Neuron (in vitro differentiated cells): ENCODE measurements around the gene ZNF541.

ENCODE experiments used
- H2AFZ ChIP-seq: one replicate; pipeline ENCODE4 v1.6.1; 2013; ENCODE audit warnings: low read depth, mild to moderate bottlenecking, inconsistent platforms, low read length, moderate library complexity
- H3K27me3 ChIP-seq: one replicate; pipeline ENCODE4 v1.6.1; 2013; ENCODE audit warnings: low read length; ENCODE audit not compliant: insufficient read depth
- H3K36me3 ChIP-seq: one replicate; pipeline ENCODE4 v1.6.1; 2013; ENCODE audit warnings: low read length; ENCODE audit not compliant: insufficient read depth
- H3K4me1 ChIP-seq: one replicate; pipeline ENCODE4 v1.6.1; 2013; ENCODE audit warnings: low read length; ENCODE audit not compliant: insufficient read depth
- H3K4me3 ChIP-seq: 2 replicates; pipeline ENCODE4 v1.5.1; 2013; ENCODE audit warnings: mild to moderate bottlenecking, low read length, moderate library complexity
- H3K9me3 ChIP-seq: one replicate; pipeline ENCODE4 v1.6.1; 2013; ENCODE audit warnings: low read length

Gene ZNF541

GRCh38 chr19:47545061-47545948 lies 27.6 kb downstream of the ZNF541 start:
- no peak overlapping the region for H2AFZ ChIP-seq
- H3K4me1 ChIP-seq, result no peaks in the 10 kb centered on the region
- H3K4me3 ChIP-seq, result no peak overlapping the region
- peaks cover 2% of the 10 kb centered on the region for H3K9me3 ChIP-seq
- no peaks in the 10 kb centered on the region for H3K36me3 ChIP-seq
- H3K27me3 ChIP-seq, result peaks cover 6% of the 10 kb centered on the region

- H3K4me1 ChIP-seq, result no peaks in the 10 kb centered on the region
- H2AFZ ChIP-seq, result no peak overlapping the region
- peaks cover 13% of the 10 kb centered on the region for H3K27me3 ChIP-seq
- H3K4me3 ChIP-seq, result no peak overlapping the region
- no peaks in the 10 kb centered on the region for H3K36me3 ChIP-seq
- peaks cover 2% of the 10 kb centered on the region for H3K9me3 ChIP-seq
Measured at GRCh38 chr19:47544476-47544875, 28.5 kb downstream of the ZNF541 start.

DNA sequence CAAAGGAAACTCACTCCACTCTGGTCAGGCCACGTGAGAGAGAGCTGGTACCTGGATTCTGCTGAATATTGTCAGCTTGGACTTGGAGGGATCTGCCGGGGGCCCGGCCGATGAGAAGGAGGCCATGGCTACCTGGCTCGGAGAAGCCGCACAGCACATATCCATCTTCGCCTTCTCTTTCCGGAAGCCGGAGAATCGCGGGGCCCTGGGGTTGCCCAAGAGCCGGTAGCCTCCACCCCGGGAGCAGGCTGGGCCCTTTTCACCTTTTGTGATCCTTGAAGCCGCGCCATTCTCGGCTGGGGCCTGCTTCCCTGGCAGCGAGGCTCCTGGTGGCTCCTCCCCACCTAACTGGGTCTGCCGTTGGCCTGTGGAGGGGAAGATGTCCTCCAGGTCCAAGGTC lies 28.9 kb downstream of the ZNF541 start:
- no peaks in the 10 kb centered on the region for H3K36me3 ChIP-seq
- H3K4me1 ChIP-seq, result no peaks in the 10 kb centered on the region
- peaks cover 2% of the 10 kb centered on the region for H3K9me3 ChIP-seq
- H2AFZ ChIP-seq, result no peak overlapping the region
- peaks cover 10% of the 10 kb centered on the region for H3K27me3 ChIP-seq
- H3K4me3 ChIP-seq, result no peak overlapping the region

GRCh38 chr19:47542030-47542475 lies 30.9 kb downstream of the ZNF541 start:
- Histone ChIP-seq H3K4me1 (no peaks in the 10 kb centered on the region), H3K9me3 (peaks cover 2% of the 10 kb centered on the region), H2AFZ (no peak overlapping the region), H3K36me3 (no peaks in the 10 kb centered on the region), H3K27me3 (peaks cover 18% of the 10 kb centered on the region), H3K4me3 (no peak overlapping the region)

- Histone ChIP-seq H2AFZ (no peak overlapping the region), H3K9me3 (peaks cover 2% of the 10 kb centered on the region), H3K27me3 (peaks cover 18% of the 10 kb centered on the region), H3K36me3 (no peaks in the 10 kb centered on the region), H3K4me1 (no peaks in the 10 kb centered on the region), H3K4me3 (no peak overlapping the region)
Measured at GRCh38 chr19:47541518-47541917, 31.4 kb downstream of the ZNF541 start.

- H3K9me3 ChIP-seq, result peaks cover 2% of the 10 kb centered on the region
- H2AFZ ChIP-seq, result no peak overlapping the region
- H3K36me3 ChIP-seq, result no peaks in the 10 kb centered on the region
- peaks cover 18% of the 10 kb centered on the region for H3K27me3 ChIP-seq
- H3K4me3 ChIP-seq, result no peak overlapping the region
- H3K4me1 ChIP-seq, result no peaks in the 10 kb centered on the region
Measured at GRCh38 chr19:47540748-47541147, 32.2 kb downstream of the ZNF541 start.

DNA sequence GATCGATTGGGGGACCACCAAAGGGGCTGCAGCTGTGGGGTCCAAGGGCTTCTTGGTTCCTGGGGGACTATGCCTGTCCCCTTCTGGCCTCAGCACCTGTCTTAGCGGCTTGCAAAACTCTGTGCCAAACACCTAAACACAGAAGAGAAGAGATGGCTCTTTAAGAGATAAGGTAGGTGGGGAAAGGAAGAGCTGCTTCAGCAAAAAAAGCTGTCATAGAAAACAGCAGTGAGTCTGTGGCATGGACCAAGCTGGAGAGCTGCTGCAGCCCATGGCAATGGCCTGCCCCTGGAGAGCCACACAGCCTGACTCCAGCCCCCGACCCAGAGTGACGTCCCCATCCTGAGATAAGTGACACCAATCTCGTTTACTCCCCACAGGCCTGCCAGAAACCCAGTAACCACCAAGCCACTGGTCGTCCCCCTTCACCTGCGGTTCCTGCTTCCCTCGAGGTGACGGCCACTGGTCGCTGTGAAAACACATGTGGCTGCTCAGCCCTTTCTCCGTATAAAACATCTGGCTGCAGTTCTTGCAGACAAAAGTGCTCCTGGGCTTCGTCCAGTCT lies 33.1 kb downstream of the ZNF541 start:
- H3K36me3 ChIP-seq, result no peaks in the 10 kb centered on the region
- no peak overlapping the region for H3K4me3 ChIP-seq
- H3K4me1 ChIP-seq, result no peaks in the 10 kb centered on the region
- H3K27me3 ChIP-seq, result peaks cover 18% of the 10 kb centered on the region
- no peak overlapping the region for H2AFZ ChIP-seq
- no peaks in the 10 kb centered on the region for H3K9me3 ChIP-seq

DNA sequence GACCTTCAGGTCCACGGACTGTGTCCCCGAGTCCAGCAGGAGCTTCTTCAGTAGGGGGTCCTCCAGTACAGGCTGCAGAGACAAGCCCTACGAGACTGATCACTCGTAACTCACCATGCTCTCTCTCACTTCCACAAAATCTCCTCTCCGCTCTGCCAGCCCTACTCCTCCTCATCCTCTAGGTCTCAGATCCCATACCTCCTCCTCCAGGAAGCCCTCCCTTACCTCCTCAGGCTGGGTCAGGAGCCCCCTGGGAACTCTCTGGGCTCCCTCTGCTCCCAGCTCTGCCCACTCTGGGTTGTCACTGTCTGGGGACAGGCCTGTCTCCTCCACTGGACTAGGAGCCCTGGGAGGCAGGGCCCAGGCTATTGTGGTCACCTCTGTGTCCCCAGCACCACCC lies 34.1 kb downstream of the ZNF541 start:
- H3K4me3 ChIP-seq, result no peak overlapping the region
- H2AFZ ChIP-seq, result no peak overlapping the region
- H3K9me3 ChIP-seq, result no peaks in the 10 kb centered on the region
- H3K36me3 ChIP-seq, result no peaks in the 10 kb centered on the region
- peaks cover 18% of the 10 kb centered on the region for H3K27me3 ChIP-seq
- no peaks in the 10 kb centered on the region for H3K4me1 ChIP-seq

- no peaks in the 10 kb centered on the region for H3K9me3 ChIP-seq
- no peak overlapping the region for H3K4me3 ChIP-seq
- H2AFZ ChIP-seq, result no peak overlapping the region
- H3K27me3 ChIP-seq, result peaks cover 18% of the 10 kb centered on the region
- H3K36me3 ChIP-seq, result no peaks in the 10 kb centered on the region
- no peaks in the 10 kb centered on the region for H3K4me1 ChIP-seq
Measured at GRCh38 chr19:47537493-47537892, 35.5 kb downstream of the ZNF541 start.

DNA sequence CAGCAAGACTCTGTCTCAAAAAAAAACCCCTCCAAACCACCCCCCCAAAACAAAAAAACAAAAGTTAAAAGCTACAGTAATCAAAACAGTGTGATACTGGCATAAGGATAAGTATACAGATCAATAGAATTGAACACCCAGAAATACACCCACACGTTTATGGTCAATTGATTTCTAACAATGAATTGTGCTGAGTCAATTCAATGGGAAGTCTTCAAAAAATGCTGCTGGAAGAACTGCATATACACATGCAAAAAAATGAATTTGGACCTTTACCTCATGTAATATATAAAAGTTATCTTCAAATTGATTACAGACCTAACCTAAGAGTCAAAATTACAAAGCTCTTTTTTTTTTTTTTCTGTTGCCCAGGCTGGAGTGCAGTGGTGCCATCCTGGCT lies 38.3 kb downstream of the ZNF541 start:
- H3K4me1 ChIP-seq, result no peaks in the 10 kb centered on the region
- no peak overlapping the region for H3K4me3 ChIP-seq
- H2AFZ ChIP-seq, result no peak overlapping the region
- no peaks in the 10 kb centered on the region for H3K9me3 ChIP-seq
- H3K36me3 ChIP-seq, result no peaks in the 10 kb centered on the region
- peaks cover 15% of the 10 kb centered on the region for H3K27me3 ChIP-seq

- Histone ChIP-seq H3K4me3 (no peak overlapping the region), H3K27me3 (peaks cover 3% of the 10 kb centered on the region), H3K4me1 (no peaks in the 10 kb centered on the region), H3K9me3 (no peaks in the 10 kb centered on the region), H2AFZ (no peak overlapping the region), H3K36me3 (no peaks in the 10 kb centered on the region)
Measured at GRCh38 chr19:47531640-47532387, 41.1 kb downstream of the ZNF541 start.

DNA sequence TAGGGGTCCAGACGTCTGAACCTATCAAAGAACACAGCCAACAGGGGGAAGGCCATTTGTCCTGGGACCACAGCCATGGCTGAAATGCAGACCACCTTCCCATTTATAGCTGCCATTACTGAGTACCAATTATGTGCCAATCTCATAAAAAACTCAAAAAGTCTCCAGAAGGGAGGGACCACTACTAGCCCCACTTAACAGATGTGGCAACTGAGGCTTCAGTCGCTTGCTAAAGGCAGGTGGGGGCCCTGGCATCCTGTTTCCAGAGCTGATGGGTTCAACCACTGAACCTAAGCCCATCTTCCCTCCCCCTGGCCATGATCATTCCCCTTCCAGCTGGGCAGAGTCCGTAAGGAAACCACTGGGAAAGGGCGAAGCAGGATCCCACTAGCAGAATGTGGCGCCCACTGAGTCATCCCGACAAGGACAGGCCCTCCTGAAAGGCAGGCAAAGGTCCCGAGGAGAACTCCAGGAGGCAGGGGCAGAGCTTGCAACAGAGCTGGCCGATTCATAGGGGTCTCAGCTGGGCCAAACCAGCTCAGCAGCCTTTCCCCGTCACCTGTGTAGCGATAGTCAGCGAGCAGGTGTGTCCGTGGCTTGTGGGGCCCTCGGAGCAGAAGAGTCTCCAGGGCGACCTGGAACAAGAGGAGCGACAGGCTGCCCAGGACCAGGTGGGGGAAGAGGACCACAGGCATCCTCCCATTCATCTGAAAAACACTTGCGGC lies 43.8 kb downstream of the ZNF541 start:
- H3K4me1 ChIP-seq, result no peaks in the 10 kb centered on the region
- H3K27me3 ChIP-seq, result peaks cover 3% of the 10 kb centered on the region
- no peak overlapping the region for H3K4me3 ChIP-seq
- no peaks in the 10 kb centered on the region for H3K36me3 ChIP-seq
- H2AFZ ChIP-seq, result no peak overlapping the region
- no peaks in the 10 kb centered on the region for H3K9me3 ChIP-seq
